HG03520 (cell line): ENCODE results near the gene MRM2.
A peak's percentile ranks its signal among the peaks of the same experiment; 100 is the strongest.

Source experiments
- ATAC-seq: cut with Tn5 transposase; IDR thresholded peaks from one replicate; pipeline ENCODE4 v1.9.1; 2021; ENCODE audit warnings: mild to moderate bottlenecking, moderate library complexity; ENCODE audit not compliant: unreplicated experiment

The MRM2 gene

DNA sequence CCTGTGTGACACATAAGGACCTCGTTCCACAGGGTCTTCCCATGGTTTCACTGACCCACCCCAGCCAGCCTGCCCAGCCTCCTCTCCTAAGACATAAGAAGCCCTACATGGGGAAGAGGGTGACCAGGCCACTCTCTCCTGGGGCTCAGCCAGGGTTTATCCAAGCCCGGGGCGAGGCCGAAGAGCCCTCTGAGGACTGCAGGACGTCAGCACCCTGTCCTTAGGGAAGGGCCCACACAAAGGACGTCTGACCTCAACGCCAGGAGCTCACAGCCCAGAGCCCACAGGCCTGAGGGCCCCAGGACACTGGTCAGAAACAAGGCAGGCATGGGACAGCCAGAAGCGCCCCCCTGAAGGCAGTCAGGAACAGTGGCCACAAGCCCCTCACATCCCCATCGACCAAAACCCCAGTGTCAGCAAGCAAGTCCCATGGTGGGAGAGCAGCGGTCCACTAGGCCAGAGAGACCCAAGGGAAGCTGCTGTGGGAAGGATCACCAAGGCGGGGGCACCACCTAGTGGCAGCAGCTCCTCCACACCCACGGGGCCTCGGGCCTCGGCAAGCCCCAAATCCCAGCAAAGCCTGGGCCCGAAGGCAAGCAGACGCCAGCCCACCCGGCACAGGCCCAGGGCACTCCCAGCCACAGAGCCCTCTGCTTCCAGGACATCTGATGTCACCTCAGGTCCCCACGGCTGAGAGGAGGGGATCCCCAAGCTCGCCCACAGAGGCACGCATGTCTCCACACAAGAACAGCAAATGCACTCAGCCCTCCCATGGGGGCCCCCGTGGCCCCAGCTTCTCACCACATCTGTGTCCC lies 32.7 kb downstream of the MRM2 start:
- ATAC-seq, result peak; percentile 51

GRCh38 chr7:2208712-2209111 lies 33.3 kb downstream of the MRM2 start:
- ATAC-seq, result no peak

GRCh38 chr7:2205036-2205780 lies 36.8 kb downstream of the MRM2 start:
- ATAC-seq, result no peak

DNA sequence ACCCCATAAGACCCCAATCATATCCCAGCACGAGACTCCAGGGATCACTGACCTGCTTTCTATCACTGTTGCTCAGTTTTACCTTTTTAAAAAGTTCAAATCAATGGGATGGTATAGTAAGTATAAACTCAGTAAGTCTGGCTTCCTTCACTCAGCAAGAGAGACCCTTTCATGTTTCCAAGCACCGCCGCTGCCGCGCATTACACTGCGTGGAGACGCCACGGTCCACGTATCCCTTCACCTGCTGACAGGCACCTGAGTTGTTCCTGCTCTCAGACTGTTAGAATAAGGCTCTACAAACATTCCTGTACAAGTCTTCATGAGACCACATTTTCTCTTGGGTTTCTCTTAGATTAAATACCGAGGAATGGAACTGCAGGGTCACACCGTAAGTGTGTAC lies 37.6 kb downstream of the MRM2 start:
- no peak for ATAC-seq

DNA sequence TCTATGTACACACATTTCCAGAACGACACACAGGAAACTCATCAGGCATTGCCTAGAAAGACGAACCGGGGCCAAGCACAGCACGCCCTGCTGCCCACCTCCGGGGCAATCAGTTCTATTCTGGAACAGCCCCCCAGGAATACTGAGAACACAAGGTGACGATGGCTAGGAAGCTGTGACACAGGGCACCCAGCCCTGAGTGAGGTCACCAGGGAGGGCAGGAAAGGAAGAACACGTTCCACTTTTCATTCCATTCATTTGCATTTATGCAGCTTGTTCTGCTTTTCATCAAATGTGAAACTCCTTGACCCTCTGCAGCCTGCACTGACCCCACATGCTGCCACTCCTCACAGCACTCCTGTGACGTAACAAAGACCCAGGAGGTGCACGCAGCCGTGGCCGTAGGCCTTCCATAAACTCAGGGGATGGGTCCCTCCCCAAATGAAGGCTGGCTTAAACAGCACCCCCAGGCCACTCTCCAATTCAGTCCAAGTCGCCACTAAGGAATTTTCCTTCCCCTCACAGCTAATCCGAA lies 38.2 kb downstream of the MRM2 start:
- no peak for ATAC-seq

DNA sequence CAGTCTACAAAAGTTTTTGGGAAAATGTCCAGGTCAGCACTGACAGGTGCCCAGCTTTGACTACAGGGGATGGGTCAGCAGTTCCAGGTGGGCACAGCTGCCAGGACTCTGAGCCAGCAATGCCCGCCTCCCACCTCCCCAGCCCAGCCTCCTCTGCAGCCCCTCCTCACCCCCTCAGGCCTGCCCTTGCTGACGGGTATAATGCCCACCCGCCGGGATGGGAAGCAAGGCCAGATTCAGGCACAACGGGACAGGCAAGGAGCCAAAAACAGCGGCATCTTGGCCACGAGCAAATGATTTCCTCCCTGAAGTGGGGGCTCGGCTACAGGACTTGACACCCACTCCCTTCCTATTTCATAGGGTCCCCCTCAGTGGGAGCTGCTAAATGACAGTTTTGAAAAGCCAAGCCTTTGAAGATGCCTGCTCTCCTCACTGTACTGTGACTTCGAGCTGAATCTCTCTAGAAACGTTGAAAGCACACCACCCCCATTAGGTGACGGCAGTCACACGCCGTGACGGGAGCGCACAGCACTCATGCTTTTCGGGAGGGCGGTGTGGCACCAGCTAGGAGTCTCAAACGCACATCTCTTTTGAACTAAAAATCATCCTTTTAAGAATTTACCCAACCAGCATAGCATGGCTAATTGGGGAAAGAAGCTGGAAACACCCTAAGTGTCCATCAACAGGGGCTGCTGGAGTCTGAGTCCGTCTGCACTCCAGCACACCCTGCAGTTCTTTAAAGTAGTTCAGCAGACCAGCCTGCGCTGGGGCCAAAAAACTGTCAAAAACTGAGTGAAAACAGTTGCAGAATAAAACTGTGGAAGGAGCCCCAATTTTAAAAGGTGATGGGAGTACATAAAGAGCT lies 38.9 kb downstream of the MRM2 start:
- ATAC-seq, result no peak

DNA sequence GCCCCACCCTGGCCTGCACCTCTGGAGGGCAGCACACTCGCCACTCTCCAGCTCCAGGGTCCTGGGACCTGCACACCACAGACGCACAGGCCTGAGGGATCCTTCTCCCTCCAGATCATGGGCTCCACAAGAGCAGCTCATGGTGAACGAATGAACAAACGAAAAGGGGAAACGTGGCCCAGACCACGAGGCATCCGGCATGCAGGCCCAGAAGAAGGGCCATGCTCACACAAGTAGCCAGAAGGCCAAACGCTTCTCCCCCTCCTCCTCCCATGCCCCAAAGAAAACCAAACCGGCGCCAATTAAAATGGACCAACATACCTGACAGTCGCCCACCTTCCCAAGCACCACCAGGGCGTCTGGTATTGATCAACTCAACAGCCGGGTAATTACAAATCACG lies 39.6 kb downstream of the MRM2 start:
- no peak for ATAC-seq

DNA sequence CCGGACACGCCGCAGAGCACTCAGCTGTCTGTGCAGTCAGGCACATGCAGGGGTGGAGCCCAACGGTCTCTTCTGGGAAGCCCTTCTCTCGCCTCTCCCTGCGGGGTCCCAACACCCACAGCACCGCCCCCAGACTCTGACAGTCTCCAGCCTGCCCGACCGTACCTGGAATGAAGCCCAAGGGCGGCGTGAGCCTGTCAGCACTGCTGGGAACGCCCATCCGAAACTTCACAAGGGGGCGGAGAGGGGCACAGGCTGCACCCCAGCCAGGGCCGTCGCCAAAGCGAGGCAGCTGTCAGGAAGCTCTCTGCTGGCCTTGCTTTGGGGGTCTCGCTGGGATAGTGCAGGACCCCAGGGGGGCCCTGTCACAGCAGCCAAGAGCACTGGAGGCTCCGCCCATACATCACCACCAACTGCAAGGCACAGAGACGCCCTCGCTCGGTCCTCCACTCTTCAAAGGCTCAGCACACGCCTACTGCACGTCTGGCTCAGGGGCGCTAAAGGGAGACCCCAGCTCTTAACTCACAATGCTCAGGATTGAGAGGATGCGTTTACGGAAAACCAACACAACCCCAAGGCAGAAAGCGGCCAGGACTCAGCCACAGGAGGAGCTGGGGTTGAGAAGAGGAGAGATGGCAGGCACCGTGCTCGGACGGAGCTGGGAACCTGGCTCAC lies 40.2 kb downstream of the MRM2 start:
- ATAC-seq, result no peak

- ATAC-seq, result no peak
These were observed 40.9 kb downstream of the MRM2 start for GRCh38 chr7:2201128-2201527.

DNA sequence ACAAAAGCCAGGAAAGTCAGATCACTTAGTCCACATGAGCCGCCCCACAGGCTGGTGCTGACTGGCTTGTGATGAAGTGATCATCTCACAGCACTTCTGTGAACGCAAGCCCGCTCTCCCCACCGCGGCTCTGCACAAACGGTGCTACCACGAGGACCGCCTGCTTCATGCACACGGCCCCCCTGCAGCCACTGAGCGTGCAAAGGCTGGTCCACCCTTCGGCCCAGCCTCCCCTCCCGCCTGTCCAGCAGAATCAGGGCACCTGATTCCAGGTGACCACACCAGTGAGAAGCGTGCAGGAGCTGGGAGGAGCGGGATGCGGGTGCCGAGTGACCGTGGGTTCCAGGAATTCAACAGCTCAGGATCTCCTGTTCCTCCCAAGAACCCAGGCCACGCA lies 41.4 kb downstream of the MRM2 start:
- ATAC-seq, result no peak

GRCh38 chr7:2199956-2200583 lies 41.9 kb downstream of the MRM2 start:
- ATAC-seq, result no peak

DNA sequence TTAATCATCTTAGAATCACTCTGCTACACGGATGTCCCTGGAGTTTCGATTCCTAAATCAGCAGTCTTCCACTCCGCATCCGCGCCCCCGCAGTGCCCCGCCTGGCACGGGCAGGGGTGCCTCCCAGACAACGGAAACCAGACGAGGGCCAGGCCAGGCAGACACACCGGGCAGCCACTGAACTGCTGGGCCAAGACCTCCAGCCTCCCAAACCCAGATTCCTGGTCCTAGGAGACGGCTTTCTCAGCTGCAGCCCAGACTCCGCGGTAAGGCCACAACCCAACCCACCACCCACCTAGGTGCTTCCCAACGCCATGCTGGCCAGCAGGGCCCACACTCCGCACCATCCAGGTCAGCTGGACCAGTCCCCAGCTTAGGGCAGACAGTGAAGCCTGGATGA lies 42.5 kb downstream of the MRM2 start:
- ATAC-seq, result no peak

DNA sequence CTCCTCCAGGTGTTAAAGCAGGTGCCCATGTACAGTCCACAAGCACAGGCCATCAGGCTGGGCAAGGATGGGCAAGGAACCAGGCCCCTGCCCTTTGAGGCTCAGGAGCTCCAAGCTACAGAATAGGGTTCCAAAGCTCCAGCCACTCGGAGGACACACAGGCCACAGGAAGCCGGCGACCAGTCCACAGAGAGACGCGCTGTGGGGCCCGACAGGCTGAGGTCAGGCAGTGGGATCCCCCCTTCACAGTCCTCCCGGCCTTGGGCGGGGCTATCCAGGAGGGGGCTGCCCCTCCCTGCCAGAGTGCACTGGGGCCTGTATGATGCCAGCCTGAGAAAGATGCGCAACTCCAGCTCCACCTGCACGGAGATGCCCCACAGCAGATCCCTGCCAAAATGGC lies 43.2 kb downstream of the MRM2 start:
- no peak for ATAC-seq

DNA sequence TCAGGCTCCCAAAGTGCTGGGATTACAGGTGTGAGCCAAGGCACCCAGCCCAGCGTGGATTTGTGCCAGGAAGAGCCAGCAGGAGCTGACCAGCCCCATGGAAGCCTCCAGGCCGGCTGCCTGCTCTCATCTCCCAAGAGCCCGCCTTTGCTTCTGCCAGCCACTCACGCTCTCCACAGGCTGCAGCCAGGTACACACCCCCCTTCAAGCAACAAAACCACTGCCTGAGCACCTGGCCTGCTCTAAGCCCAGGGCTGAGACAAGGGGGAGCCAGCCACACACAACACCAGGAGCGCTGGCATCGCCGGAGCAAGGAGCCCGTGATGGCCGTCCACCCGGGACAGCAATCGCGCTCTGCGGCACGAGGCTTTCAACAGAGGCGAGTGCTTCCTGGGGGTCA lies 43.8 kb downstream of the MRM2 start:
- no peak for ATAC-seq

DNA sequence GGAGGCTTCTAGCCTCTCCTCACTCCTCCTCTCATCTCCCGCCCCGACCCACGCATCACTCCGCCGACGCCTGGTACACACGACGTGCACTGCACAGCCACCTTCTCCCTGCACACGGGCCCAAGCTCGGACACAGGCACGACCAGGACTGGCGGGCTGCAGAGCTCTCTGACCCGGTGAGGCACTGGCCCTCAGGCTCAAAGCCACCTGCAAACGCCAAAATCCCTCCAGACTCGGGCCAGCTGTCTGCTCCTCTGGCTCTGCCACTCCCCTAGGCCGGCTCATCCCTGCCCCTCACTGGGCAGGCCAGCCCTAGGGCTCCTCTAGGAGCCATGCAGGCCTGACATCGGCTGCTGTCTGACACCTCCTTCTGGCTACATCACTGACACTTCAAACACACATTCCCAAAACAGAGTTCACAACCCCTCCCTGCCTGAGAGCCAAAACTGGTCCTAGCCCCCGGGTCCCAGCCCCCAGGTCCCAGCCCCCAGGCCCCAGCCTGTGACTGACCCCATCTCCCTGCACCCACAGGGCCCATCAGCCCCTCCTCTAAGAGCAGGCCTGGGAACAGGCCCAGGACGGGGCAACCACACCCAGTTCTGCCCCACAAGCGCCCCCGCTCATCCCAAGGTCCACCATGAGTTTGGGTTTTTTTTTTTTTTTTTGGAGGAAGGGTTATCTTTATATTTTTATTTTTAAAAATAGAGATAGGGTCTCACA lies 44.4 kb downstream of the MRM2 start:
- no peak for ATAC-seq

DNA sequence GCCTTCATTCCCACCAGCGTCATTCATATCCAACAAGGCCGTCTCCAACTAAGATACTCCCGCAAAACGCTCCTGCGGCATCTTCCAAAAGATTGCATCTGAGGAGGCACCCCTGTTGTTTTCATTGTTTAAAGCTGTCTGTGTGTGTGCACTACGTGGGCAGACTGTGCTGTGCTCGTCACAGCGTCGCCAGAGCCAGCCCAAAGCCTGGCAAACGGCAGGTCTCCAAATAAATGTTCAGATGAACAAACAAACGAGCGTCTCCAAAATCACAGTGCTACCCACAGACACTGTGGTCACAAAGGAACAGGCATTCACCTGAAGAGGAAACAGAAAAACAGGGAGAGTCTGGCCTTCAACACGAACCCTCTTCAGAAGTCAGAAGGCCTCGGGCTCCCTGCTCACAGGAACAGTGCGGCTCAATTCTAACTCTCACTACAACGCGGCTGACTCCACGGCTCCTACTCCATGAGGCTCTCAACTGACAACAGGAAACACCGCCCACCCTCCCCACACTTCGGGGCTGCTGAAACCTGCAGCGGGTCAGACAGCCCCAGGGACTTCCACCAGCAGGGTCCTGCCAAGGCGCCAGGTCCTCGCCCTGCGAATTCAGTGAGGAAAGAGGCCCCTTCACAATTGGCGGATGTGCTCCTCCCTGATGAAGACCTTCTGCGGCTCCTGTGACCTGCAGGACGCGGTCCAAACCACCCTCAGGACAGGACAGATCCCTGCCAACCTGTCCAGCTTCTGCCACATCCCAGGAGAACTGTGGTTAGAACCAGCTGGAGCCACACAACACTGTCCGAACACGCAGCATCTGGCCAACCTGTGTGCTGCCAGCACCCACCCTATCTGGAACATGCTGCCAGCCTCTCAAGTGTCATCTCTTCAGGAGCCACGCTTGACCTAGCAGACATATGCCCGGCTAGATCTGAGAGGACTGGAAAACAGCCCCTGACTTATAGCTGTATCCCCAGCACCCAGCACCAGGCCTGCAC lies 45.3 kb downstream of the MRM2 start:
- ATAC-seq, result no peak

GRCh38 chr7:2195400-2196246 lies 46.4 kb downstream of the MRM2 start:
- no peak for ATAC-seq
